MCF 10A (cell line): ENCODE measurements around the gene ARNT2. TPM values are rescaled to one million over a fixed set of nuclear protein-coding genes. Genes with fewer than 3 reads are reported as not detected.
"Not testable (repeated sequence)": the region's sequence is repeated elsewhere in the genome, so short reads cannot be mapped to it uniquely, and the experiment has no call there.

ENCODE experiments used
- BruUV-seq: library from RNA; stranded (reverse); fragments of 400-500 nt; replicated peaks from 2 replicates; lab custom pipeline; 2021; lab: Mats Ljungman, UMichigan
- CTCF ChIA-PET: fragments of 300-600 bp; sonication (Branson Sonifier 250); formaldehyde crosslinking; extraction: SDS; loops from one replicate; lab custom pipeline; 2021; ENCODE audit warnings: antibody characterized with exemption, inconsistent platforms; lab: Yijun Ruan, JAX
- POLR2A ChIA-PET: fragments of 300-600, 350-650 bp; sonication (Branson Sonifier 250); formaldehyde crosslinking; extraction: SDS; loops from one replicate; lab custom pipeline; 2020; ENCODE audit warnings: antibody characterized with exemption, inconsistent platforms; lab: Yijun Ruan, JAX
- DNase-seq: peaks from one replicate; pipeline ENCODE4 v3.0.0-alpha.2; 2018; ENCODE audit not compliant: unreplicated experiment
- H3K27ac Mint-ChIP-seq: one replicate; pipeline ENCODE4 v1.8.0; 2022; ENCODE audit warnings: mild to moderate bottlenecking, low read depth, mixed read lengths; ENCODE audit not compliant: unreplicated experiment
- H3K27me3 Mint-ChIP-seq: one replicate; pipeline ENCODE4 v1.8.0; 2022; ENCODE audit warnings: mixed read lengths; ENCODE audit not compliant: insufficient read depth, unreplicated experiment
- H3K36me3 Mint-ChIP-seq: one replicate; pipeline ENCODE4 v1.8.0; 2022; ENCODE audit warnings: mild to moderate bottlenecking, moderate library complexity, mixed read lengths; ENCODE audit not compliant: insufficient read depth, unreplicated experiment
- H3K4me1 Mint-ChIP-seq: one replicate; pipeline ENCODE4 v1.8.0; 2022; ENCODE audit warnings: mixed read lengths; ENCODE audit not compliant: insufficient read depth, unreplicated experiment
- H3K4me3 Mint-ChIP-seq: one replicate; pipeline ENCODE4 v1.8.0; 2022; ENCODE audit warnings: mild to moderate bottlenecking, moderate library complexity, mixed read lengths; ENCODE audit not compliant: unreplicated experiment
- H3K9me3 Mint-ChIP-seq: one replicate; pipeline ENCODE4 v1.8.0; 2022; ENCODE audit warnings: mixed read lengths; ENCODE audit not compliant: unreplicated experiment
- CTCF ChIP-seq: fragments of 200-600 bp; IDR thresholded peaks from one replicate; pipeline ENCODE4 v1.8.0; 2022; ENCODE audit warnings: antibody characterized with exemption, mild to moderate bottlenecking; ENCODE audit not compliant: unreplicated experiment
- intact Hi-C: fragments of 100-400 bp; cut with micrococcal nuclease; formaldehyde crosslinking; loops from 2 replicates; pipeline ENCODE4 v1.14.1; 2022
- total RNA-seq: library from RNA; stranded (reverse); gene quantifications from 2 replicates; pipeline ENCODE4 v1.2.3, GENCODE V29; 2022

ARNT2 gene
- total RNA-seq, 1 experiment from 2014 or later, result 1.6 TPM

DNA sequence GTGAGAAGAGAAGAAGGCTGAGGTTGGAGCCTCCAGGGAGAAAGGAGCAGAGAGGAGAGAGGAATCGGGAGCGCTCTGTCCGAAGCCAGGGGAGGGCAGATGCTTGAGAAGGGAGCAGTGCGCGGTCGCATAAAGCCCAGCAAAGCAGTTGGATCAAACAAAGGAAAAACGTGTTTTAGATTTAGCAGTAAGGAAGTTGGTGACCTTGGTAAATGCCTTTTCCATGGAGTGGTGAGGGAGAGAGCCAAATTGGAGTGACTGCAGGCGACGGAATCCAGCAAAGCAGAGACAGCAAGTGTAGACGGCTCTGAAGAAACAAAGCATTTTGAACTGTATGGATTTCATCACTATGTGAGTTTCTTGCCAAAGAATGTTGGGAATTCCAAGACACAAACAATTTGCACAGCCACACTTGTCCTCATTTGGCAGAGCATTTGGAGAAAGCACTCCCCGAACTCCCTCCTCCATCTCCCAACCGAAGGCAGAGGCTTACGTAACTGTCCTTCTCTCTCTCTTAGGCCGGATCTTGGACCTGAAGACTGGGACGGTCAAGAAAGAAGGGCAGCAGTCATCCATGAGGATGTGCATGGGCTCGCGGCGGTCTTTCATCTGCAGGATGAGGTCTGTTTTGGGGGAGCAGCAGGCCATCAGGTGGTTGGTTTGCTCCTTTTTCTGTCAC lies 103.6 kb downstream of the ARNT2 start:
- POLR2A ChIA-PET, result no interaction called here
- Mint-ChIP-seq H3K27ac (no peak overlapping the region), H3K4me1 (no peaks in the 10 kb centered on the region), H3K27me3 (no peaks in the 10 kb centered on the region), H3K36me3 (no peaks in the 10 kb centered on the region), H3K4me3 (no peak overlapping the region), H3K9me3 (peaks cover 8% of the 10 kb centered on the region)
- intact Hi-C loops, result no loop called here
- TF ChIP-seq CTCF, result no peak
- no TSS peak for BruUV-seq
- CTCF ChIA-PET, result interaction anchor here (0.6 kb wide), 1 partner anchor 504 kb away, joined by 3 read pairs; no protein-coding TSS in a partner anchor
- DNase-seq, result peak; percentile 59

DNA sequence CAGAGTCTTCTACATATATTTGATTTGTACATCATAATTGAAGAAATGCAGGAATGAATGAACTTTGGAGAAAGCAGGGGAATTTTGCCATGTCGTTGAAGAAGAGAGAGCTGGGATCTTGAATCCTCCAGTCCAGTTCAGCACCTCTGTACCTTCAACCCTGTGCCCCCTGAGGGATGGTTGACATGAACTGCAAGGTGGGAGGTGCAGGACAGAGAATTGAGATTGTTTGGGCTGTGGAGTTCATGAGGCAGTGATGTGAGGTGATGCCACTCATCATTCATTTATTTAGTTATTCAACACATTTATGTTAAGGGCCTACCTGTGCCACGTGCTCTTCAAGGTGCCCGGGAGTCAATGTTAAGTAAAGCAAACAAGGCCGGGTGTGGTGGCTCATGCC lies 104.6 kb downstream of the ARNT2 start:
- H3K4me3 Mint-ChIP-seq, result no peak overlapping the region
- H3K27me3 Mint-ChIP-seq, result no peaks in the 10 kb centered on the region
- CTCF ChIA-PET, result interaction anchor here (0.6 kb wide), 1 partner anchor 503 kb away, joined by 3 read pairs; no protein-coding TSS in a partner anchor
- DNase-seq, result no peak
- H3K27ac Mint-ChIP-seq, result no peak overlapping the region
- no peak for TF ChIP-seq CTCF
- intact Hi-C loops, result no loop called here
- H3K36me3 Mint-ChIP-seq, result no peaks in the 10 kb centered on the region
- peaks cover 4% of the 10 kb centered on the region for H3K4me1 Mint-ChIP-seq
- POLR2A ChIA-PET, result no interaction called here
- H3K9me3 Mint-ChIP-seq, result peaks cover 8% of the 10 kb centered on the region
- BruUV-seq, result no TSS peak

GRCh38 chr15:80509800-80510199 lies 105.6 kb downstream of the ARNT2 start:
- Mint-ChIP-seq H3K36me3 (no peaks in the 10 kb centered on the region), H3K4me1 (peaks cover 9% of the 10 kb centered on the region), H3K9me3 (no peaks in the 10 kb centered on the region), H3K4me3 (no peak overlapping the region), H3K27ac (no peak overlapping the region), H3K27me3 (no peaks in the 10 kb centered on the region)
- intact Hi-C loops, result no loop called here
- no peak for DNase-seq
- BruUV-seq, result no TSS peak
- CTCF ChIA-PET, result interaction anchor here (0.7 kb wide), 1 partner anchor 90 kb away, joined by 5 read pairs; no protein-coding TSS in a partner anchor
- TF ChIP-seq CTCF, result no peak
- POLR2A ChIA-PET, result no interaction called here

DNA sequence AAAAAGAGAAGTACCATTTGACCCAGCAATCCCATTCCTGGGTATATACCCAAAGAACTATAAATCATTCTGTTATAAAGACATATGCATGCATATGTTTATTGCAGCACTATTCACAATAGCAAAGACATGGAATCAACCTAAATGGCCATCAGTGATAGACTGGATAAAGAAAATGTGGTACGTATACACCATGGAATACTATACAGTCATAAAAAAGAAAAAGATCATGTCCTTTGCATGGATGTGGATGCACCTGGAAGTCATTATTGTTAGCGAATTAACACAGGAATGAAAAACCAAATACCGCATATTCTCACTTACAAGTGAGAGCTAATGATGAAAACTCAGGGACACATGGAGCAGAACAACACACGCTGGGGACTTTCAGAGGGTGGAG lies 106.8 kb downstream of the ARNT2 start:
- DNase-seq, CTCF ChIA-PET, H3K4me1 Mint-ChIP-seq, H3K27ac Mint-ChIP-seq, intact Hi-C loops, POLR2A ChIA-PET, H3K36me3 Mint-ChIP-seq, H3K27me3 Mint-ChIP-seq, BruUV-seq, H3K9me3 Mint-ChIP-seq, H3K4me3 Mint-ChIP-seq: not testable (repeated sequence)
